K562 (cell line): ENCODE results near the gene SCN8A. TPM values are rescaled to one million over a fixed set of nuclear protein-coding genes. Genes with fewer than 3 reads are reported as not detected.
A peak's percentile ranks its signal among the peaks of the same experiment; 100 is the strongest.

Source experiments
- ATAC-seq: fragments of 200-7000 bp; cut with Tn5 transposase; 3 replicates; pipeline ENCODE4 v1.9.1; 2020; ENCODE audit warnings: moderate library complexity
- BruUV-seq: library from RNA; stranded (reverse); fragments of 400-500 nt; replicated peaks from 2 replicates; lab custom pipeline; 2021; lab: Mats Ljungman, UMichigan
- CTCF ChIA-PET: fragments of 300-600 bp; formaldehyde crosslinking; extraction: SDS; loops from one replicate; lab custom pipeline; 2021; ENCODE audit warnings: low intra/inter-chr PET ratio; lab: Yijun Ruan, JAX
- POLR2A ChIA-PET: fragments of 300-600, 350-650 bp; sonication (Branson Sonifier 250); formaldehyde crosslinking; extraction: SDS; loops from one replicate; lab custom pipeline; 2021; ENCODE audit warnings: antibody characterized with exemption, inconsistent platforms; lab: Yijun Ruan, JAX
- DNase-seq, 4 experiments: peaks; one replicate each; pipeline versions ENCODE4 v3.0.0 to v3.0.0-alpha.2; 2011 to 2018; ENCODE audit warnings: low spot score in 3 of 4, mixed read lengths in 3 of 4; ENCODE audit errors: extremely low read depth in 1 of 4
- FAIRE-seq: peaks from 2 replicates; lab custom pipeline; 2011; peaks lifted over from hg19 to GRCh38; lab: Jason Lieb, UNC
- H2AFZ ChIP-seq: 2 replicates; pipeline ENCODE4 v1.6.0; 2011; ENCODE audit warnings: low read depth, low read length, control low read depth, inconsistent platforms
- H3K27ac ChIP-seq: fragments of 200-600 bp; 3 replicates; pipeline ENCODE4 v1.8.0; 2011; ENCODE audit warnings: low read depth, mild to moderate bottlenecking, control low read depth, inconsistent platforms, low read length, moderate library complexity, mixed read lengths; ENCODE audit errors: extremely low read depth
- H3K27me3 ChIP-seq, 2 experiments: fragments of 300-600 bp in 1 of 2; 2 replicates in 1 of 2; 3 replicates in 1 of 2; pipeline versions ENCODE4 v1.6.0 to v1.8.0; 2011; ENCODE audit warnings: inconsistent platforms in 2 of 2, low read length in 2 of 2, mild to moderate bottlenecking in 1 of 2, mixed read lengths in 1 of 2, moderate library complexity in 1 of 2; ENCODE audit not compliant: control insufficient read depth in 2 of 2, insufficient read depth in 2 of 2
- H3K36me3 ChIP-seq: fragments of 300-600 bp; 3 replicates; pipeline ENCODE4 v1.8.0; 2011; ENCODE audit warnings: mild to moderate bottlenecking, low read length, inconsistent platforms; ENCODE audit not compliant: control insufficient read depth, insufficient read depth
- H3K4me1 ChIP-seq, 2 experiments: fragments of 200-600 bp in 1 of 2; replicated peaks in 1 of 2; 2 replicates in 1 of 2; 3 replicates in 1 of 2; pipeline versions ENCODE4 v1.5.1 to v1.8.0; 2011; ENCODE audit warnings: inconsistent platforms in 2 of 2, low read length in 2 of 2, mild to moderate bottlenecking in 1 of 2, mixed read lengths in 1 of 2, moderate library complexity in 1 of 2; ENCODE audit not compliant: control insufficient read depth in 2 of 2, insufficient read depth in 2 of 2
- H3K4me2 ChIP-seq: 2 replicates; pipeline ENCODE4 v1.6.1; 2011; ENCODE audit warnings: low read length, control low read depth, inconsistent platforms, mixed read lengths; ENCODE audit not compliant: insufficient read depth
- H3K4me3 ChIP-seq: fragments of 200-600 bp; sonication (generic), shearing (Covaris generic); 2 replicates; pipeline ENCODE4 v1.5.1; 2016; ENCODE audit warnings: control low read depth, inconsistent platforms
- H3K79me2 ChIP-seq: fragments of 200-600 bp; 3 replicates; pipeline ENCODE4 v1.8.0; 2011; ENCODE audit warnings: low read length, inconsistent platforms; ENCODE audit not compliant: control insufficient read depth, insufficient read depth
- H3K9ac ChIP-seq, 2 experiments: 2 replicates each; pipeline versions ENCODE4 v1.6.0 to v1.6.1; 2011; ENCODE audit warnings: low read depth in 2 of 2, low read length in 2 of 2, control low read depth in 1 of 2, inconsistent platforms in 1 of 2, mild to moderate bottlenecking in 1 of 2, mixed read lengths in 1 of 2; ENCODE audit not compliant: insufficient read depth in 1 of 2
- H3K9me1 ChIP-seq: one replicate; pipeline ENCODE4 v1.6.0; 2011; ENCODE audit warnings: inconsistent platforms, mild to moderate bottlenecking, low read length, moderate library complexity; ENCODE audit not compliant: control insufficient read depth, insufficient read depth
- H3K9me3 ChIP-seq: replicated peaks from 2 replicates; pipeline ENCODE4 v1.5.1; 2011; ENCODE audit warnings: low read depth, low read length, inconsistent platforms; ENCODE audit not compliant: control insufficient read depth, insufficient read depth
- H4K20me1 ChIP-seq: replicated peaks from 2 replicates; pipeline ENCODE4 v1.6.1; 2011; ENCODE audit warnings: low read length, inconsistent platforms, mixed read lengths; ENCODE audit not compliant: control insufficient read depth, insufficient read depth
- BCL6 ChIP-seq: fragments of 250-450 bp; sonication (Bioruptor Pico); IDR thresholded peaks from 2 replicates; pipeline ENCODE4 v1.4.0; 2020
- BRD9 ChIP-seq: fragments of 450-650 bp; IDR thresholded peaks from 2 replicates; pipeline ENCODE4 v1.6.1; 2018; ENCODE audit warnings: low read depth; ENCODE audit not compliant: partially characterized antibody
- C11orf30 ChIP-seq: fragments of 450-650 bp; IDR thresholded peaks from 2 replicates; pipeline ENCODE4 v1.6.1; 2016; ENCODE audit warnings: low read depth, mild to moderate bottlenecking
- CHD1 ChIP-seq: fragments of 200-600 bp; sonication (generic); IDR thresholded peaks from one replicate; pipeline ENCODE4 v1.6.1; 2012; ENCODE audit warnings: mild to moderate bottlenecking, moderate library complexity, low read length, inconsistent platforms
- CHD4 ChIP-seq: fragments of 200-600 bp; sonication (generic); IDR thresholded peaks from 3 replicates; pipeline ENCODE4 v1.6.1; 2012; ENCODE audit warnings: low read depth, mild to moderate bottlenecking, mixed read lengths, low read length, inconsistent platforms; ENCODE audit not compliant: insufficient read depth, insufficient replicate concordance, poor library complexity, severe bottlenecking
- CTCFL ChIP-seq: IDR thresholded peaks from 2 replicates; pipeline ENCODE4 v1.6.1; 2011; ENCODE audit warnings: borderline replicate concordance, low read depth, mild to moderate bottlenecking, moderate library complexity, low read length; ENCODE audit not compliant: insufficient read depth, poor library complexity, severe bottlenecking
- DACH1 ChIP-seq: fragments of 450-650 bp; IDR thresholded peaks from 2 replicates; pipeline ENCODE4 v1.6.1; 2018; ENCODE audit not compliant: partially characterized antibody
- DMBX1 ChIP-seq: fragments of 250-450 bp; sonication (Bioruptor Pico); IDR thresholded peaks from 2 replicates; pipeline ENCODE4 v1.8.0; 2022; ENCODE audit warnings: inconsistent platforms, mild to moderate bottlenecking, moderate library complexity, borderline replicate concordance
- MIER1 ChIP-seq: fragments of 450-650 bp; IDR thresholded peaks from 2 replicates; pipeline ENCODE4 v1.6.1; 2016; ENCODE audit warnings: antibody characterized with exemption, mild to moderate bottlenecking, low read depth
- MYC ChIP-seq, 2 experiments: fragments of 250-450 bp in 1 of 2; sonication (Bioruptor Pico) in 1 of 2; IDR thresholded peaks; 2 replicates each; pipeline versions ENCODE4 v1.5.1 to v1.6.1; 2012 to 2021; ENCODE audit warnings: low read depth in 2 of 2, borderline replicate concordance in 1 of 2, improper control_type of control experiment in 1 of 2, low read length in 1 of 2, mild to moderate bottlenecking in 1 of 2, moderate library complexity in 1 of 2
- NONO ChIP-seq, 2 experiments: fragments of 200-400 bp in 1 of 2; fragments of 450-650 bp in 1 of 2; formaldehyde crosslinking in 1 of 2; IDR thresholded peaks; 2 replicates each; pipeline ENCODE4 v1.6.1; 2017; ENCODE audit warnings: low read depth in 2 of 2, mild to moderate bottlenecking in 2 of 2, moderate library complexity in 2 of 2, low read length in 1 of 2
- NR2C2 ChIP-seq, 2 experiments: fragments of 200-800 bp in 1 of 2; sonication (Bioruptor generic) in 1 of 2; sonication (generic) in 1 of 2; formaldehyde crosslinking in 1 of 2; IDR thresholded peaks; 2 replicates each; pipeline versions ENCODE4 v1.6.1 to v1.8.0; 2016 to 2022; ENCODE audit warnings: mild to moderate bottlenecking in 1 of 2, missing compliant biosample characterization in 1 of 2, missing genetic modification characterization in 1 of 2, missing genetic modification reagents in 1 of 2
- PREB ChIP-seq: sonication (generic); formaldehyde crosslinking; IDR thresholded peaks from 2 replicates; pipeline ENCODE4 v1.8.1; 2023; ENCODE audit warnings: mild to moderate bottlenecking, missing genetic modification reagents
- SIX5 ChIP-seq, 2 experiments: IDR thresholded peaks; 2 replicates each; pipeline ENCODE4 v1.6.1; 2011; ENCODE audit warnings: low read length in 2 of 2, borderline replicate concordance in 1 of 2, low read depth in 1 of 2, mild to moderate bottlenecking in 1 of 2, moderate library complexity in 1 of 2; ENCODE audit not compliant: insufficient read depth in 1 of 2
- U2AF2 ChIP-seq: fragments of 200-400 bp; formaldehyde crosslinking; optimal IDR thresholded peaks from 2 replicates; pipeline ENCODE3; 2017; ENCODE audit warnings: low read depth, mild to moderate bottlenecking, low read length
- ZNF316 ChIP-seq: fragments of 450-650 bp; IDR thresholded peaks from 2 replicates; pipeline ENCODE4 v1.6.1; 2016
- ZNF324 ChIP-seq: fragments of 250-450 bp; sonication (Bioruptor Pico); IDR thresholded peaks from 2 replicates; pipeline ENCODE4 v1.4.0; 2020; ENCODE audit warnings: mild to moderate bottlenecking
- ZNF384 ChIP-seq: IDR thresholded peaks from 2 replicates; pipeline ENCODE4 v1.6.1; 2012; ENCODE audit warnings: low read depth, low read length, improper control_type of control experiment
- ZNF507 ChIP-seq: conservative IDR thresholded peaks from 2 replicates; pipeline ENCODE4 v1.6.1; 2017; ENCODE audit warnings: missing genetic modification characterization, missing compliant biosample characterization
- ZNF586 ChIP-seq: fragments of 450-650 bp; formaldehyde crosslinking; conservative IDR thresholded peaks from 2 replicates; pipeline ENCODE4 v1.4.0; 2020; ENCODE audit warnings: mild to moderate bottlenecking, moderate library complexity
- WGBS: fragments of 100-300 bp; shearing (Covaris generic); methylation state at CpG from one replicate; pipeline ENCODE4 v1.1.6; 2016; ENCODE audit warnings: low coverage, mixed read lengths; ENCODE audit not compliant: insufficient coverage; ENCODE audit errors: missing lambda C conversion rate; 5-methylcytosine and 5-hydroxymethylcytosine counted together
- in situ Hi-C: fragments of 300-500 bp; cut with MboI; formaldehyde crosslinking; loops from 4 replicates; pipeline ENCODE4 v1.15.0; 2018; ENCODE audit warnings: inconsistent platforms, mixed read lengths
- intact Hi-C: fragments of 100-400 bp; cut with micrococcal nuclease; formaldehyde crosslinking; loops from 2 replicates; pipeline ENCODE4 v1.14.2; 2022
- polyA plus RNA-seq, 8 experiments: library from polyadenylated mRNA; depleted of rRNA in 4 of 8; stranded (reverse) in 5 of 8; unstranded in 3 of 8; fragments of >200 nt; fragmentation: Nextera tagmentation in 2 of 8; fragmentation: Illumina TruSeq in 1 of 8; extraction: Ambion mirVana in 2 of 8; extraction: Trizol in 1 of 8; gene quantifications; 2 replicates each; pipeline versions ENCODE4 v1.2.1 to v1.2.3, GENCODE V29; 2011 to 2014; ENCODE audit warnings: inconsistent platforms in 1 of 8, missing spikeins in 1 of 8
- total RNA-seq, 7 experiments: library from RNA; depleted of rRNA in 6 of 7; stranded (reverse); fragments of >200 nt in 6 of 7; fragmentation: Illumina TruSeq in 2 of 7; extraction: Trizol in 2 of 7; gene quantifications; 2 replicates each; pipeline versions ENCODE4 v1.2.1 to v1.2.3, GENCODE V29; 2011 to 2021; ENCODE audit warnings: low replicate concordance in 1 of 7

Gene SCN8A
- total and polyA plus RNA-seq, 9 of the 15 experiments (the other 6 are each of a cell fraction or from before 2014, with no cell fraction given) = 0.03 to 0.29 (median 0.15) TPM; not detected in 1

DNA sequence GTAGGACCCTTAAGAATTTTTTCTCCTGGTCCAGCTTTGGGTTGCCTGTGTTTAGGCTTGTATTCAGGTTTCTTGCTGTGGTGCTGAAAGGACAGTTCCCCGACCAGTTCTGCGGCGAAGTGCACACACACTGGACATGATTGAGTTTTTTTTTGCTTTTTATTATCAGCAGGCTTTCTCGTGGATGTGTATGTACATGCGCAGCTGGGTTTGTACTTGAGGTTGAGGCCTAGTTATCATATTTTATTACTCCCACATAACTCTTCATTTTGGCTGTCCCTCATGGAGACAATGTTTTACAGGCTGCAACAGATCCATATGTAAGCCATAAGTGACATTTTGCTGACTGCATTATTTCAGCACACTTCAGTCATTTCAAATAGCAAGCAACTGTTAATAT, 2.5 kb downstream of the SCN8A start:
- H2AFZ ChIP-seq = no peak overlapping the region
- no peak overlapping the region for H3K4me2 ChIP-seq
- BruUV-seq = no TSS peak
- intact Hi-C loops = no loop called here
- no peaks in the 10 kb centered on the region for H3K9me1 ChIP-seq
- H3K79me2 ChIP-seq = no peaks in the 10 kb centered on the region
- 3% methylated on average over 5 of the region's 5 CpGs for whole genome bisulfite sequencing
- POLR2A ChIA-PET = no interaction called here
- DNase-seq = peak in 2 of 4 experiments; percentile 19 to 51
- ATAC-seq = peak; percentile 46; the same call in 1 of the 3 replicates
- peaks cover 5 to 13% of the 10 kb centered on the region in 2 experiments; a peak in 2 of 5 replicates for H3K4me1 ChIP-seq
- in situ Hi-C loops = no loop called here
- peak; percentile 89 for FAIRE-seq
- peaks cover 5 to 8% of the 10 kb centered on the region in 2 experiments; a peak in 3 of 5 replicates for H3K27me3 ChIP-seq
- H4K20me1 ChIP-seq = no peaks in the 10 kb centered on the region
- H3K36me3 ChIP-seq = no peaks in the 10 kb centered on the region
- no peak overlapping the region for H3K9ac ChIP-seq
- no peak overlapping the region for H3K4me3 ChIP-seq
- H3K27ac ChIP-seq = no peak overlapping the region
- H3K9me3 ChIP-seq = no peaks in the 10 kb centered on the region; the same call in 1 of the 2 replicates
- CTCF ChIA-PET = no interaction called here
- TF ChIP-seq PREB (CRISPR knock-in tag) = no peak
- TF ChIP-seq NONO (IDR thresholded peaks at IDR 0.05; ENCODE audit: low read depth in 2 of 2, low read length in 1 of 2) = no peak
- no peak for TF ChIP-seq CTCFL
- no peak for TF ChIP-seq DACH1
- TF ChIP-seq ZNF316 = peak; percentile 52
- TF ChIP-seq C11orf30 = peak; percentile 27; the same call in 1 of the 2 replicates
- TF ChIP-seq BRD9 = no peak
- no peak for TF ChIP-seq SIX5 (IDR thresholded peaks at IDR 0.05; ENCODE audit: borderline replicate concordance in 1 of 2, insufficient read depth in 1 of 2, low read depth in 1 of 2, low read length in 2 of 2)
- TF ChIP-seq ZNF586 (CRISPR knock-in tag) = no peak
- TF ChIP-seq ZNF507 = no peak
- no peak for TF ChIP-seq CHD4
- TF ChIP-seq CHD1 = no peak
- TF ChIP-seq DMBX1 (CRISPR knock-in tag) = peak; percentile 43; the same call in 1 of the 2 replicates
- TF ChIP-seq MYC (IDR thresholded peaks at IDR 0.05; ENCODE audit: low read depth, low read length) = no peak
- no peak for TF ChIP-seq MYC (CRISPR knock-in tag; IDR thresholded peaks at IDR 0.05; ENCODE audit: borderline replicate concordance, low read depth)
- TF ChIP-seq ZNF324 (CRISPR knock-in tag) = no peak
- no peak for TF ChIP-seq NR2C2 (CRISPR knock-in tag; IDR thresholded peaks at IDR 0.05)
- no peak for TF ChIP-seq NR2C2 (tag; IDR thresholded peaks at IDR 0.05)
- no peak for TF ChIP-seq BCL6 (CRISPR knock-in tag)
- peak; percentile 91 for TF ChIP-seq MIER1
- no peak for TF ChIP-seq U2AF2
- TF ChIP-seq ZNF384 = peak; percentile 44; the same call in 1 of the 2 replicates
